HepG2 (cell line): ENCODE results near the gene OSBPL9. TPM values are rescaled to one million over a fixed set of nuclear protein-coding genes. Genes with fewer than 3 reads are reported as not detected.

ENCODE experiments used
- BCL6 ChIP-seq: IDR thresholded peaks from 2 replicates; pipeline ENCODE4 v1.6.1; 2016; ENCODE audit warnings: missing genetic modification reagents, missing compliant biosample characterization
- CREB1 ChIP-seq, 2 experiments: fragments of 450-650 bp in 1 of 2; IDR thresholded peaks; 2 replicates each; pipeline ENCODE4 v1.6.1; 2016 to 2017; ENCODE audit warnings: control low read depth in 1 of 2, mild to moderate bottlenecking in 1 of 2, missing compliant biosample characterization in 1 of 2, missing genetic modification characterization in 1 of 2
- FOXM1 ChIP-seq: sonication (generic); formaldehyde crosslinking; IDR thresholded peaks from 2 replicates; pipeline ENCODE4 v1.5.0; 2020; ENCODE audit warnings: missing genetic modification reagents
- HNRNPL ChIP-seq: fragments of 200-400 bp; formaldehyde crosslinking; IDR thresholded peaks from 2 replicates; pipeline ENCODE4 v1.6.1; 2017; ENCODE audit warnings: mild to moderate bottlenecking, low read depth, low read length
- IRF2 ChIP-seq: IDR thresholded peaks from 2 replicates; pipeline ENCODE4 v1.6.1; 2018; ENCODE audit warnings: missing genetic modification reagents, missing compliant biosample characterization
- KLF15 ChIP-seq: sonication (generic); formaldehyde crosslinking; IDR thresholded peaks from 2 replicates; pipeline ENCODE4 v1.8.1; 2023; ENCODE audit warnings: borderline replicate concordance, mild to moderate bottlenecking, inconsistent platforms, missing genetic modification reagents, mixed read lengths
- KLF9 ChIP-seq: IDR thresholded peaks from 2 replicates; pipeline ENCODE4 v1.6.1; 2016; ENCODE audit warnings: low read depth
- LCORL ChIP-seq, 2 experiments: fragments of 450-650 bp in 1 of 2; sonication (generic) in 1 of 2; formaldehyde crosslinking in 1 of 2; IDR thresholded peaks; 2 replicates each; pipeline versions ENCODE4 v1.5.0 to v1.6.1; 2017 to 2020; ENCODE audit warnings: antibody characterized with exemption in 1 of 2, missing genetic modification reagents in 1 of 2
- NR2C2 ChIP-seq: sonication (generic); formaldehyde crosslinking; IDR thresholded peaks from 2 replicates; pipeline ENCODE4 v1.4.0; 2020; ENCODE audit warnings: missing genetic modification reagents, mild to moderate bottlenecking, moderate library complexity, borderline replicate concordance
- PHF20 ChIP-seq: sonication (generic); formaldehyde crosslinking; IDR thresholded peaks from 2 replicates; pipeline ENCODE4 v1.5.0; 2020; ENCODE audit warnings: mild to moderate bottlenecking, missing genetic modification reagents
- PHF5A ChIP-seq: IDR thresholded peaks from one replicate; pipeline ENCODE4 v1.6.1; 2018; ENCODE audit warnings: low read depth, missing genetic modification reagents; ENCODE audit not compliant: unreplicated experiment
- SALL2 ChIP-seq: sonication (generic); formaldehyde crosslinking; IDR thresholded peaks from 2 replicates; pipeline ENCODE4 v1.8.1; 2023; ENCODE audit warnings: mild to moderate bottlenecking, missing genetic modification reagents, inconsistent platforms
- SATB2 ChIP-seq: sonication (generic); formaldehyde crosslinking; IDR thresholded peaks from 2 replicates; pipeline ENCODE4 v1.5.0; 2020; ENCODE audit warnings: missing genetic modification reagents
- SMARCE1 ChIP-seq: fragments of 450-650 bp; IDR thresholded peaks from 2 replicates; pipeline ENCODE4 v1.6.1; 2017; ENCODE audit warnings: borderline replicate concordance
- SMC3 ChIP-seq: IDR thresholded peaks from 2 replicates; pipeline ENCODE4 v1.6.1; 2011; ENCODE audit warnings: low read length, improper control_type of control experiment
- SP2 ChIP-seq: sonication (generic); formaldehyde crosslinking; IDR thresholded peaks from 2 replicates; pipeline ENCODE4 v1.5.1; 2020; ENCODE audit warnings: mild to moderate bottlenecking, missing genetic modification reagents
- SP4 ChIP-seq: sonication (generic); formaldehyde crosslinking; IDR thresholded peaks from 2 replicates; pipeline ENCODE4 v1.8.1; 2023; ENCODE audit warnings: mild to moderate bottlenecking, missing genetic modification reagents
- ZHX1 ChIP-seq: sonication (generic); formaldehyde crosslinking; IDR thresholded peaks from 2 replicates; pipeline ENCODE4 v1.8.1; 2022; ENCODE audit warnings: low read depth, mild to moderate bottlenecking, missing genetic modification reagents
- ZKSCAN5 ChIP-seq: sonication (generic); formaldehyde crosslinking; IDR thresholded peaks from 2 replicates; pipeline ENCODE4 v1.5.1; 2020; ENCODE audit warnings: mild to moderate bottlenecking, missing genetic modification reagents
- ZNF350 ChIP-seq: sonication (generic); formaldehyde crosslinking; IDR thresholded peaks from 2 replicates; pipeline ENCODE4 v1.4.0; 2020; ENCODE audit warnings: mild to moderate bottlenecking, low read depth, missing genetic modification reagents, borderline replicate concordance
- ZSCAN29 ChIP-seq: sonication (generic); formaldehyde crosslinking; conservative IDR thresholded peaks from 2 replicates; pipeline ENCODE4 v1.4.0; 2020; ENCODE audit warnings: mild to moderate bottlenecking, missing genetic modification reagents
- polyA plus RNA-seq, 8 experiments: library from polyadenylated mRNA; depleted of rRNA in 3 of 8; stranded (reverse) in 7 of 8; unstranded in 1 of 8; fragments of >200 nt; fragmentation: Illumina TruSeq in 4 of 8; extraction: Trizol in 4 of 8; gene quantifications; 2 replicates each; pipeline versions ENCODE4 v1.2.1 to v1.2.3, GENCODE V29; 2011 to 2016; ENCODE audit warnings: low read depth in 4 of 8, missing spikeins in 1 of 8, mixed read lengths in 1 of 8; ENCODE audit not compliant: insufficient read depth in 1 of 8
- total RNA-seq, 5 experiments: library from RNA; depleted of rRNA; stranded (reverse); fragments of >200 nt; fragmentation: Illumina TruSeq; extraction: Trizol; gene quantifications; 2 replicates each; pipeline ENCODE4 v1.2.3, GENCODE V29; 2016; ENCODE audit warnings: low read depth in 1 of 5
- TF ChIP-seq, protein P1 (sequence below): sonication (generic); formaldehyde crosslinking; IDR thresholded peaks from 2 replicates; pipeline ENCODE4 v1.4.0; 2020; ENCODE audit warnings: missing genetic modification reagents, borderline replicate concordance

Gene OSBPL9
- total and polyA plus RNA-seq, 2 of the 13 experiments (the other 11 are each of a cell fraction or from before 2014, with no cell fraction given), result 83.6 to 142 TPM

DNA sequence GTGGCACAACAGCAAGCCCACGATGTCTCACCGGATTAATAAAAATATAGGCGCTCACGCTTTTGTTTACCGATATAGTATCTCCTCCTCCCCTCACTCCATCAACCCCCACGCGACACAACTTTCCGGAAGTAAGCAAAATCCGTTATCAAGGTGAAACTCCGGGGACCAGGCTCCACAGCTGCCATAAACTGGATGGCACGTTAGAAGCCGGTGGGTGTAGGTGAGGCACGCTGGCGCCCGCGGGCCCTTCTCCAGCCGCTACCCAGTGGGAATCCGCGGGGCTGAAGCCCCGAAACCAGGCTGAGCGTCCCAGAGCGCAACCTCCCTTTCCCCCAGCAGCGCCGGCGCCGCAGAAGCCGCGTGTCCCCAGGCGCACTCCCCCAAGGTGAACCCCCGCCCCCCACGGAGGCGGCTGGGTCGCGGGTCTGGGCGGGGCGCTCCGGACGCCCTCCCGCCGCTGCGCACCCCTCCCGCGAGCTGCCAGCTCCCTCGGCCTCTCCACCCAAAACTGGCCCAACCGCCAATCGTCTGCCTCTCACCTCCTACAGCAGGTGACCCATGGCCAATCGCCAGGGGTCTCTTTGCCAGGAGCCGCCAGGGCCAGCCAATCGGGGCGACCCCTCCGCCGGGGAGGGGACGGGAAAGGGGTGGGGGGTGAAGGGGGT, 112.4 kb downstream of the OSBPL9 start (continued):
- TF ChIP-seq, protein P1, sequence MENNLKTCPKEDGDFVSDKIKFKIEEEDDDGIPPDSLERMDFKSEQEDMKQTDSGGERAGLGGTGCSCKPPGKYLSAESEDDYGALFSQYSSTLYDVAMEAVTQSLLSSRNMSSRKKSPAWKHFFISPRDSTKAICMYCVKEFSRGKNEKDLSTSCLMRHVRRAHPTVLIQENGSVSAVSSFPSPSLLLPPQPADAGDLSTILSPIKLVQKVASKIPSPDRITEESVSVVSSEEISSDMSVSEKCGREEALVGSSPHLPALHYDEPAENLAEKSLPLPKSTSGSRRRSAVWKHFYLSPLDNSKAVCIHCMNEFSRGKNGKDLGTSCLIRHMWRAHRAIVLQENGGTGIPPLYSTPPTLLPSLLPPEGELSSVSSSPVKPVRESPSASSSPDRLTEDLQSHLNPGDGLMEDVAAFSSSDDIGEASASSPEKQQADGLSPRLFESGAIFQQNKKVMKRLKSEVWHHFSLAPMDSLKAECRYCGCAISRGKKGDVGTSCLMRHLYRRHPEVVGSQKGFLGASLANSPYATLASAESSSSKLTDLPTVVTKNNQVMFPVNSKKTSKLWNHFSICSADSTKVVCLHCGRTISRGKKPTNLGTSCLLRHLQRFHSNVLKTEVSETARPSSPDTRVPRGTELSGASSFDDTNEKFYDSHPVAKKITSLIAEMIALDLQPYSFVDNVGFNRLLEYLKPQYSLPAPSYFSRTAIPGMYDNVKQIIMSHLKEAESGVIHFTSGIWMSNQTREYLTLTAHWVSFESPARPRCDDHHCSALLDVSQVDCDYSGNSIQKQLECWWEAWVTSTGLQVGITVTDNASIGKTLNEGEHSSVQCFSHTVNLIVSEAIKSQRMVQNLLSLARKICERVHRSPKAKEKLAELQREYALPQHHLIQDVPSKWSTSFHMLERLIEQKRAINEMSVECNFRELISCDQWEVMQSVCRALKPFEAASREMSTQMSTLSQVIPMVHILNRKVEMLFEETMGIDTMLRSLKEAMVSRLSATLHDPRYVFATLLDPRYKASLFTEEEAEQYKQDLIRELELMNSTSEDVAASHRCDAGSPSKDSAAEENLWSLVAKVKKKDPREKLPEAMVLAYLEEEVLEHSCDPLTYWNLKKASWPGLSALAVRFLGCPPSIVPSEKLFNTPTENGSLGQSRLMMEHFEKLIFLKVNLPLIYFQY, result no peak; the same call in 1 of the 2 replicates
- TF ChIP-seq ZSCAN29, result no peak
- no peak for TF ChIP-seq FOXM1 (CRISPR knock-in tag)
- no peak; the same call in 1 of the 2 replicates for TF ChIP-seq NR2C2 (CRISPR knock-in tag)
- TF ChIP-seq ZNF350 (CRISPR knock-in tag), result 0 out of 2 replicates have a peak, but pooled peaks have one; percentile 37
- peak; percentile 5; the same call in 1 of the 2 replicates for TF ChIP-seq BCL6 (CRISPR knock-in tag)
- no peak for TF ChIP-seq ZKSCAN5 (CRISPR knock-in tag)
- peak; percentile 76 for TF ChIP-seq SP4
- no peak for TF ChIP-seq PHF5A (CRISPR knock-in tag)
- no peak for TF ChIP-seq SMC3
- TF ChIP-seq HNRNPL, result no peak
- TF ChIP-seq SALL2 (CRISPR knock-in tag), result peak; percentile 67; the same call in 1 of the 2 replicates
- TF ChIP-seq ZHX1 (CRISPR knock-in tag), result no peak
- TF ChIP-seq LCORL (IDR thresholded peaks at IDR 0.05), result peak; percentile 52; the same call in 1 of the 2 replicates
- TF ChIP-seq LCORL (CRISPR knock-in tag; IDR thresholded peaks at IDR 0.05), result peak; percentile 82
- TF ChIP-seq IRF2 (CRISPR knock-in tag), result peak; percentile 25; the same call in 1 of the 2 replicates
- no peak for TF ChIP-seq CREB1 (IDR thresholded peaks at IDR 0.05)
- TF ChIP-seq CREB1 (CRISPR knock-in tag; IDR thresholded peaks at IDR 0.05), result peak; percentile 30; the same call in 1 of the 2 replicates
- TF ChIP-seq SATB2 (CRISPR knock-in tag), result no peak
- no peak for TF ChIP-seq KLF15
- TF ChIP-seq PHF20 (CRISPR knock-in tag), result peak; percentile 39; the same call in 1 of the 2 replicates
- no peak for TF ChIP-seq KLF9 (CRISPR knock-in tag)
- TF ChIP-seq SP2 (CRISPR knock-in tag), result peak; percentile 80
- no peak for TF ChIP-seq SMARCE1
